HG03575 (cell line): ENCODE data around the gene GRK6.

ENCODE experiments used
- ATAC-seq: cut with Tn5 transposase; IDR thresholded peaks from one replicate; pipeline ENCODE4 v1.9.1; 2021; ENCODE audit not compliant: unreplicated experiment, insufficient number of reproducible peaks, low FRiP score; ENCODE audit errors: extremely low read depth

Gene GRK6

DNA sequence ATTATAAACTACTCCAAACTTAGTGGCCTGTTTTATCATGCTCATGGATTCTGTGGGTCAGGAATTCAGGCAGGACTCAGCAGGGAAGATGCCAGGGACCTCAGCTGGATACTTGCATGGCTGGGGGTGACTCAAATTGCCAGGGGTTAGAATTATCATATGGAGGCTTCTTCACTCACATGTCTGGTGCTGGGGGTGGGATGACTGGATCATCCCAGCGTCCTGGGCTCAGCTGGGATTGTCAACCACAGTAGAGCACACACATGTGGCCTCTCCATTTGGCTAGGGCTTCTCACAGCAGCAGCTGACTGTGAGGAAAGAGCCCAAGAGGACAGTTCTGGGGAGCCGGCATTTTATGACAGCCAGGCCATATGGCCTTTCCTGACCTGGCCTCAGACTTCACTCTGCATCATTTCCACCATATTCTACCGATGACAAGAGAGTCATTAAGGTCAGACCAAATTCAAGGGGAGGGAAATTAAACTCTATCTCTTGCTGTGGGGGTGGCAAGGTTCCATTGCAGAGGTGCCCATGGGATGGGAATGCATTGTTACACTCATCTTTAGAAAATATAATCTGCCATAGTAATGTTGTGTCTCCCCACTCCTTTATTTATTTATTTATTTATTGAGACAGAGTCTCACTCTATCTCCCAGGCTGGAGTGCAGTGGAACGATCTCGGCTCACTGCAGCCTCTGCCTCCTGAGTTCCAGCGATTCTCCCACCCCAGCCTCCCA is 5.2 kb upstream of the GRK6 start:
- ATAC-seq, result no peak

DNA sequence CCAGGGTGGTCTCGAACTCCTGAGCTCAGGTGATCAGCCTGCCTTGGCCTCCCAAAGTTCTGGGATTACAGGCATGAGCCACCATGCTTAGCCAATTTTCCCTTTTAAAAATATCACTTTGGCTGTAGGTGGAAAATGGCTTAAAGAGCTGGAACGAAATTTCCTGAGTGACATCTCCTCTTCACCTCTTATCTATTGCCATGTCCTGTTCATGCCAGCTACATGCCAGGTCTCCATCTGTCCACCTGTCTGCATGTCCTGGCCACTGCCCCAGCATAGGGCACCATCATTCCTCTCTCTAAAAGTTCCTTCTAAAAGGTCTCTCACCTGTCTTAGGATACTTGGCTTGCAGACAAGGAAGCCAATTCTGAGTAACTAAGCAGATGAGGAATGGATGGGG is 2.8 kb upstream of the GRK6 start:
- no peak for ATAC-seq

DNA sequence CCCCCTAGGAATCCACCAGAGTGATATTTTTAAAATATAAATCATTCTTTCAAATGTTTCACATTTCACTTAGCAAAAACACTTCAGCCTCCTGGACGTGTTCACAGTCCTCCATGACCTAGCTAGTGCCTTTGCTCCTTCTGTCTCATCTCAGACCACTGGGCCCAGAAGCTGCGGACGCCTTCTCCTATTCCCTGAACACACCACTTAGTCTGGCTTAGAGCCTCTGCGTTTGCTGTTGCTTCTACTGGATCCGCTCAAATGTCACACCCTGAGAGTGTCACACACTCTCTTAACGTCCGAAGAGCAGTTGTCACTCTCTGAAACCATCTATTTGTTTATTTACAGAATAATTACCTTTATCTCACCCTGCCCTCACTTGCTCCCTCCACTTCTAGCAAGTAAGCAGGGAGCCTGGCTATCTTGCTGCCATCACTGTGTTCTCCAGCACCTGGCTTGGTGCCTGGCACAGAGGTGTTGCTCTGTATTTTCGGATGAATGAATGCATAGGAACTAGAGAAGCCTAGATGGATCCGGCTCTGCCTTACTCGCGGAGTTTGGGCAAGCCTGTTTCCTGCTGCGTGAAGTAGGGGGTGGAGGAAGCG is 1.2 kb upstream of the GRK6 start:
- no peak for ATAC-seq

DNA sequence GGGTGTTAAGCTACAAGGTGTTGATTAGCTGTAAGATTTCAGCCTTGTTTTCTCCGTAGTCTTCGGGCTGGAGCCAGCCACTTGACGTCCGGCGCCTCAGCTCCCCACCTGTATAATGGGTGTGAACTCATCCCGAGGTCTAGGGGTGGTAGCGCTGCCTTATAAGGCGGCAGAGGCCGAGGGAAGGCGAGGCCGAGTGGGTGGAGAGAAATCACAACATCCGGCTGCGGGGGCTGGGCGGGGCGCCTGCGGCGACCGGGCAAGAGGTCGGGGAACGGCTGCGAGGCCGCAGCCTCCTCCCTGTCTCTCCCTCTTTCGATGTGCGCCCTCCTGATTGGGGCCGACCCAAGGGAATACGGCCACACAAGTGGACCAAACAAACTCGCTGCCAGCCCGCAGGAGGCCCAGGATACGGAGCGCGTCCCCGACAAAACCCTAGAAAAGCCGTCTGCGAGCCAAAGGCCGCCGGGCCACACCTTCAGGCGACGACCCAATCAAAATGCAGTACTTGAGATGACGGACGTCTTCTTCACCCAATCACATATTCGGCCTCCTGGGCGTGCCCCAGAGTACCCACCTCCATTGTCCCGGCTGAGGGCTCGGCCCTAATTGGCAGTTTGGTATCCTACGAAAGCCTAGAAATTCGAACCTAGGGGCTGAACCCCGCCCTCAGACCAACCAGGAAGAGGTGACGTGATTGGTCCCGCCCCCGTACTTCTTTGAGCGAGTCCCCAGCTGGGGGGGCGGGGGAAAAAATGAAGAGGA is 493 bp upstream of the GRK6 start:
- ATAC-seq, result peak; percentile 63

DNA sequence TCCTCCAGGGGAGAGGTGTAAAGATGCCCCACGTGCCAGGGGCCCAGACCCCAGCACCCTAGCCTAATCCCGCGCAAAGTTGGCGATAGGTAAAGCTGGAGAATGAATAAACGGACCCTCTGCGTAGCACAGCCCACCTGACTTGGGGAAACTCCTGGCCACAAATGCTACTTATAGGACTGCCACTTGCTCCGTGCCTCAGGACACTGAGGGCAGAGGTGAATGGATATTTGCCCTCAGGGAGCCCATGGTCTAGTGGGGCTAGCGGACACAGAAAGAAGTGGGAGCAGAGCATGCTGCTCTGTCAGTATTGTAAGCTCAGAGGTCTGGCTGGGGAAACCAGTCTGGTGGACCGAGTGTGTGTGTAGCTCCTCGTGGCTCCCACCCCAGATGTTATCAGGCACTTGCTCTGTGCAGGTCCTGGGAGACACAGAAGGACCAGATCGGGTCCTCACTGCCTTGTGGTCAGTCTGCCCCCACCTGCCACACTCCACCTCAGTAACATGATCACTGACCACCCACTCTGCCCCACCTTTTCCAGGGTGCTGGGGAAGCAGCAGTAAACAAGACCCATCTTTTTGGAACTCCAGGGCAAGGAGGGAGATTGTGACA is 841 bp downstream of the GRK6 start:
- ATAC-seq, result no peak

DNA sequence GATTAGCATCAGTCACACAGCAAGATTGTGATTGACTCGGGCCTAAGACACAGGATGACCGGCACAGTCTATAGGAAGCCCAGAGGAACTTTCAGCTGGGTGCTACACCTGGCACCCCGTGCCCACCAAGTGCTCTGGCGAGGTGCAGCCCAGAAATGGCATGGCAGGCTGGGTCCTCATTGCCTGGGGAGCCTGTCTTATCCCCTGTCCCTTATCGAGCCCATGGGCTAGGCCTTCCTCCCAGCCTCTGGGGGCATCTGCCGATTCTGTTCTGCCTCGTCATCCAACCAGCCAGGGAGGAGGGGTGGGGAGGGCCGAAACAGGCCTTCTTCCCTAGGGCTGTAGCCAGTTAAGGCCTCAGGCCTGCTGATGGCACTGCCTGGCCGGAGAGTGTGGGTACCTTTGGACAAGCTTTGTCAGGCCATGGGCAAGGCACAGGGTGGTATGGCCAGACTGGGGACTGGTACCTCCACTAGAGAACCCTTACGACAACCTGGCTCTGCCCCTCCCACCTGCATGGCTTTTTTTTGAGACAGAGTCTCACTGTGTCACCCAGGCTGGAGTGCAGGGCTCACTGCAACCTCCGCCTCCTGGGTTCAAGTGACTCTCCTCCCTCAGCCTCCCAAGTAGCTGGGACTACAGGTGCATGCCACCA is 1.6 kb downstream of the GRK6 start:
- no peak for ATAC-seq

DNA sequence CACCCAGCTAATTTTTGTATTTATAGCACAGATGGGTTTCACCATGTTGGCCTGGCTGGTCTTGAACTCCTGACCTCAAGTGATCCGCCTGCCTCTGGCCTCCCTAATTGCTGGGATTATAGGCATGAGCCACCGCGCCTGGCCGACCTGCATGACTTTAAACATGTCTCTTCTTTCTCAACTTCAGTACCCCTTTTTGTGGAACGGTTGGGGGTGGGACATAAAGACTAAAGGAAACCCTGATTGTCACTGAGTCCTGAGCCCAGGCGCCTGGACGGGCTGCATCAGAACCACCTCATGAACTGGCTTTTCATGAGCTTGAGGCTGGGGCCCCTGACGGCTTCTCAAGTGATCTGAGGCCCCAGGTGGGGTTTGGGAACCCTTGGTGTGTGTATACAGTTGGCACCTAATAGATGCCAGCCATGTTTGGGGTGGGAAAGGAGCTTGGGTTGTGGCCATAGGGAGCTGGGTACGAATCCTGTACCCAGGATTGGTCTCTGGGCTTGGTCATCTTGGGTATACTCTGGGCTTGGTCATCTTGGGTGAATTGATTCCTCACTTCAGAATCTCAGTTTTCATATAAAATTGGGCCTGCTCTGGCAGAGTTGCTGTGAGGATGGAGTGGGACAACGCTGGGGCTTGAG is 2.2 kb downstream of the GRK6 start:
- no peak for ATAC-seq

DNA sequence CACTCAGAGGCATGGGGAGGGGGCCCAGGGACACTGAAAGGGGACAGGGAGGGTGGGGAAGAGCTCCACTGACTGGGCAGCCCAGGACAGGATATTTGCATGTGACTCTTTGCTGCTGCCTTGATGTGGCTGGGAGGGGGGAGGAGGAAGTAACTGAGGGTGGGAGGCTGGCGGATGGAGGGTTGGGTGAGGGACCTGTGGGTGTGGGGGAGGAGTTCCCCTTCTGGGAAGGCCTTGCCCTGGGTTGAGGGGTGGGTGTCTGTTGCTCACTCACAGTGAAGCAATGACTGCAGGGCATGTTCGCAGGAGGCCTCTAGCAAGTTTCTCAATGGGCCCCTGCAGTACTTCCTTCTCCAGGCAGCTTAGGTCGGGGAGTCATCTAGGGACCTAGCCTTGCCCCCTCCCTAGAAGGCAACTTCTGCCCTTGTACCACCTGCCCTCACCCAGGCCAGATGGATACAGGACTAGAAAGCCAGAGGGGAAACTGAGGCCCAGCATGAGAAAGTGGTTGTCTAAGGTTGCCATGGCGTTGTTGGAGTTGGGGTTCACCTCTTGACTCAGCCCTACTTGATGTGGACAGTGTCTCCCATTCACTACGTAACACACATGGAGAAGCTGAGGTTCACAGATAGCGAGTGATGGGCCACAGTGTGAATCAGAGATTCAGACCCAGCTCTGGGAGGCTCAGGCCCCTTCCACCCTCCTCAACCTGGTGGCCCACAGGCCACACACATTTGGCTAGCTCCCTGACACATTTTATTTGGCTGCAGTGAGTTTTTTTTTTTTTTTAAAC is 3.0 kb downstream of the GRK6 start:
- ATAC-seq, result no peak

DNA sequence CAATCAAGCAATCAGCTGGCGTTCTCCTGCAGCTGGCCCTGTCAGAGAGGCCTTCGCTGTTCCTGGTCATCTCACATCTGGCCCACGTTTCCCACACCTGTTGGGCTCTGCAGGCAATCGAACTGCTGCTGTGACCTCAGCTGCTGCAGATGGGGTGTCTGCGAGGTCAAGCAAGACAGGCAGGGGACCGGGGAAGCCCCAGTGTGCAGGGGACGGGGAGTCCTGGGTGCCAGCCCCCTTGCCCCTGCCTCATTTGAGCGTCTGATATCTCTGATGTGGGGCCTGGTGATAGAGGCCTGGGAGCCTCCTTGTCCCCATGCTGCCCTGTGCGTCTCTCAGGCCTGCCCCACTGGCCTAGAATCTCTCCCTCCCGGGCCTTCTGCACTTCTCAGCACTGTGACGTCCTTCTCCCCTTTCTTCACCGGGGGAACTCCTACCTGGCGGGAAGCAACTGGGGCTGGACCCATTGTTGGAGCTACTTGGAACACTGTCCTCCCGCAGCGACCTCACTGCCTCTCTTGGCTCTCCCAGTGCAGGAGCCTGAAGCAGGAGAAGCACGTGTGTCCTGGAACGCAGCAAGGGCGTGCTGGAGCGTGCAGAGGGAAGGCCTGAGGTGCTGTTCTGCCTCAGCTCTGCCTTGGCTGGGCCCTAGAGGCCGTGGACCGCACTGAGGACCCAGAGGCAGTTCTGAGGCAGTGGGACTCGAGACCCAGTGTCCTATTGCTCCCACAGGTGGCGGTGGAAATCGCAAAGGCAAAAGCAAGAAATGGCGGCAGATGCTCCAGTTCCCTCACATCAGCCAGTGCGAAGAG is 3.9 kb downstream of the GRK6 start:
- ATAC-seq, result no peak

DNA sequence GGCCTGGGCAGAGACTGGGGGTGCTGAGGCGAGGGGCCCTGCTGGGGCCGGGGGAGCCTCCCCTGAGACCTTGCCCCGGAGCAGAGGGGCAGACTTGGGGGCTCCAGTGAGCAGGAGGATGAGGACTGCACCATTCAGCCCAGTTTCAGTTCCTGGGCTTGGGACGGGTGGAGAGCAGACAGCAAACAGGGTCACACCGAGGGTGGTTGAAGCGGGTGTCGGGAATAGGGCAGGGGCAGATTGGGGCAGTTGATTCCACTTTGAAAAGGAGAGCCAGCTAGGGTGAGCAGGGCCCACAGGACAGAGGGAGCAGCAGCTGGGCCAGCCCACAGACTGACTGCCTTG is 4.5 kb downstream of the GRK6 start:
- ATAC-seq, result no peak

DNA sequence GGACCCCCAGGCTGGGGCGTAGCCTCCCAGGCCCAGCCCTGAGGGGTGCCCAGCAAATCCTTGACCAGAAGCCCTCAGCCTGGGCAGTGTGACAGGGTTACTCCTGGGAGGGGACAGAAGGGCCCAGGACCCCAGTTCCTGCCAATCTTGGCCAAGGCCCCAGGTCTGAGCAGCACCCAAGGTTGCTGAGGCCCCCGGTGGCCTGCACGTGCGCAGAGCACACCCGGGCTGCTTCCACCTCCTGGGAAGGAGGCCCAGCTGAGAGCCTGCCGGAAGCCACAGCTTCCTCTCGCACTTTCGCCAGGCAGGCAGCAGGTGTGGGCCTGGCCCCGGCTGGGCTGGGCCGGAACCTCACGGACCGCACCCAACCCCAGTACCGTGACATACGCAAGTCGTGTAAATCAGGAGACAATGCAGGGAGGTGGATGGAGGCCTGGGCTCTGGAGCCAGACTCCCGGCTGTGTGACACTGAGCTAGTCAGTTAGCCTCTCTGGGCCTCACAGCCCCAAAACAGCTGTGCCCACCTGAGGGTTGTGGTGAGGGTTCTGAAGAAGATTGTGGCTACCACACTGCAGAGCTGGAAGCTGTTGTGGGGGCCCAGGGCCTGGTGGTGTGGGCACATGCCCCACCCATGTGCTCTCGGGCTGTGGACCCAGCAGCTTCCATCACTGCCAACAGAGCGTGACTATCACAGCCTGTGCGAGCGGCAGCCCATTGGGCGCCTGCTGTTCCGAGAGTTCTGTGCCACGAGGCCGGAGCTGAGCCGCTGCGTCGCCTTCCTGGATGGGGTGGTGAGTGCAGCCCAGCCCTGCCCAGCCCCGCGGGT is 5.1 kb downstream of the GRK6 start:
- ATAC-seq, result peak; percentile 28

DNA sequence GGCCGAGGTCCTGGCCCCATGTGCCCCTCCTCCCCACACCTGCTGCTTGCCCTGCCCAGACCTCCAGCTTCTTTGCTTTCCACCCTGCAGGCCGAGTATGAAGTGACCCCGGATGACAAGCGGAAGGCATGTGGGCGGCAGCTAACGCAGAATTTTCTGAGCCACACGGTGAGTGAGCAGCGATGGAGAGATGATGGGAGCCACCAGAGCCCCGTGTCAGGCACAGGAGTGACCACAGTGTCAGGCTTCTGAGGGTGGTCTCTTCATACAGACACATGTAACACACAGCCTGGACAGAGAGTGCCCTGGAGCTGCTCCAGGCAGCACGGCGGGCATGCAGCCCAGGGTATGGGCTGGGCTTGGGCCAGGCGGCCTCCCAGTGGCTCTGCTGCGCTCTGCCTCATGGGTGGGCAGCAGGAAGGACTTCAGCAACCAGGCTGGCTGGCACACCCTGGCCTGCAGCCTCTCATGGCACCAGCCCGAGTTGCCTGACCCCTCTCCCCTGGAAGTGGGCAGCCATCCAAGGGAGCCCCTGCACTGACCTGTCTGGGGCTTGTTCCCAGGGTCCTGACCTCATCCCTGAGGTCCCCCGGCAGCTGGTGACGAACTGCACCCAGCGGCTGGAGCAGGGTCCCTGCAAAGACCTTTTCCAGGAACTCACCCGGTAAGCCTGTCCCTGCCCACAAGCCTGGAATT is 5.8 kb downstream of the GRK6 start:
- no peak for ATAC-seq

DNA sequence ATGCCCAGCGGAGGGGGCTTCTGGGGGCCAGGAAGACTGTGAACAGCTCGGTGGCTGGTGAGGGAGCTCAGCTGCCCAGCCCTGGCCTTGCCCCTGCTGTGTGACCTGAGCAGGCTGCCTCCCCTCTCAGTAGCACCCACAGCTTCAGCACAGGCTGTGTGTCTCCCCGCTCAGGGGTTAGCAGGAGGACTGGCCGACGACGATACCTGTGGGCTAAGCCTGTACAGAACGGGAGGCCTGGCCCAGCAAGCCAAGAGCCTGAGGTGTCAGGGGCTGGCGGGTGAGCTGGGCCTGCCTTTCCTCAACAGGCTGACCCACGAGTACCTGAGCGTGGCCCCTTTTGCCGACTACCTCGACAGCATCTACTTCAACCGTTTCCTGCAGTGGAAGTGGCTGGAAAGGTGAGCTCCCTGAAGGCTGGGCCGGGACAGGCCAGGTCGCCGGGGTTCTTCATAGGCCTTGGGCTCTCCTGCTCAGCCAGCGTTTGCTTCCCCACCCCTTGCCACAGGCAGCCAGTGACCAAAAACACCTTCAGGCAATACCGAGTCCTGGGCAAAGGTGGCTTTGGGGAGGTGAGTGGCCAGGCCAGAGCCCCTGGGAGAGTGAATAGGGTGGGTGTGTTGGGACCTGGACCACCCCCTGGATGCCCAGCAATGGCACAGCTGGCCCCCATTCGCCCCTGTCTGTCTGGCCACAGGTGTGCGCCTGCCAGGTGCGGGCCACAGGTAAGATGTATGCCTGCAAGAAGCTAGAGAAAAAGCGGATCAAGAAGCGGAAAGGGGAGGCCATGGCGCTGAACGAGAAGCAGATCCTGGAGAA is 6.6 kb downstream of the GRK6 start:
- no peak for ATAC-seq

DNA sequence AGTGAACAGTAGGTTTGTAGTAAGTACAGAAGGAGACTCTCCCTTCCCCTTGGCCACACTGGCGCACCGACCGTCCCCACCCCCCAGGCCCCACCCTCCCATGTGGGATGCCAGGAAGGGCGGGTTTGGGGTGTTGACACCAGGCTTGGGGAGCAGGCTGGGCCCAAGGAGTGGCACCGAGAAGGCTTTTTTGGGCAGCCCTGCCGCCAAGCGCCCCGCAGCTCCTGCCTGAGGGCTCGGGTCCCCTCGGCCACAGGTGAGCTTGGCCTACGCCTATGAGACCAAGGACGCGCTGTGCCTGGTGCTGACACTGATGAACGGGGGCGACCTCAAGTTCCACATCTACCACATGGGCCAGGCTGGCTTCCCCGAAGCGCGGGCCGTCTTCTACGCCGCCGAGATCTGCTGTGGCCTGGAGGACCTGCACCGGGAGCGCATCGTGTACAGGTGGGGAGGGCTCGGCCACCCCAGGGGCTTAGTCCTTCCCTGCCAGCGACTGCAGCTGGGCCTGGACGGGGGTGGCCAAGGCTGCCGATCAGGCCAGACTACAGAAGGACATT is 7.3 kb downstream of the GRK6 start:
- ATAC-seq, result no peak

DNA sequence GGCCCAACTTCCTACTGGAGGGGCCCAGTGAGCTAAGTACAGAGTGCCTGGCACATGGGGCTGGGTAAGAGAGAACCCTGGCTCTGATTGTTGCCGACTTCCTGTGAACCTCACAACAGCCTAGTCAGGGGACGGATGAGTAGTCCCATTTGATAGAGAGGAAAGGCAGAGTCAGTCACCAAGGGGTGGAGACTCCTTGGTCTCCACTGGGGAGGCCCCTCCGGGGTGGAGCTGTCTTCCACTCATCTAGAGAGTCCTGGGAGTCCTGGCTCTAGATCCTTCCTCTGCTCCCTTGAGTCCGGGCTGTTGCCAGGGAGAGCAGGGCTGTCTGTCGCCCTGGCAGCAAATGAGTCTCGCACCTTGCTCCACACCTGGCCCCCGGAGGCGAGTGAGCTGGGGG is 8.0 kb downstream of the GRK6 start:
- ATAC-seq, result no peak
